Lower lobe of right lung (tissue), 2 donors: ENCODE data around the gene F5. TPM values are rescaled to one million over a fixed set of nuclear protein-coding genes. Genes with fewer than 3 reads are reported as not detected.

Experiments
- ATAC-seq, 2 donors: fragments of 200-7000 bp; cut with Tn5 transposase; one replicate each; pipeline ENCODE4 v1.9.1; 2020 to 2022; ENCODE audit warnings: mild to moderate bottlenecking in 2 of 2, moderate library complexity in 2 of 2
- DNase-seq: peaks from one replicate; pipeline ENCODE4 v3.0.0-alpha.2; 2020
- H3K27ac ChIP-seq: fragments of 200-600 bp; one replicate; pipeline ENCODE4 v1.8.0; 2022
- H3K27me3 ChIP-seq: fragments of 200-600 bp; one replicate; pipeline ENCODE4 v1.8.0; 2022; ENCODE audit warnings: low read depth
- H3K36me3 ChIP-seq: fragments of 200-600 bp; one replicate; pipeline ENCODE4 v1.8.0; 2022; ENCODE audit warnings: mild to moderate bottlenecking
- H3K4me1 ChIP-seq: fragments of 200-600 bp; one replicate; pipeline ENCODE4 v1.8.0; 2022
- H3K4me3 ChIP-seq: fragments of 200-600 bp; one replicate; pipeline ENCODE4 v1.8.0; 2022; ENCODE audit warnings: mild to moderate bottlenecking
- H3K9me3 ChIP-seq: fragments of 200-600 bp; one replicate; pipeline ENCODE4 v1.8.0; 2022
- CTCF ChIP-seq: fragments of 200-600 bp; IDR thresholded peaks from one replicate; pipeline ENCODE4 v1.8.0; 2022; ENCODE audit warnings: antibody characterized with exemption, mild to moderate bottlenecking
- intact Hi-C: fragments of 100-400 bp; cut with DNase I; formaldehyde crosslinking; loops from one replicate; pipeline ENCODE4 v1.11.0; 2022
- total RNA-seq: library from RNA; stranded (reverse); fragmentation: NEBNext Ultra II Directional; extraction: Animal tissue kit (Norgen Biotek cat#: 25700); gene quantifications from one replicate; pipeline ENCODE4 v1.2.1, GENCODE V29; 2021
- donor health status: DM: no; HTN: yes; CAD: no; lungs with severe emphysema.

Gene F5
- total RNA-seq, 1 donor from 2014 or later: 4.2 TPM

DNA sequence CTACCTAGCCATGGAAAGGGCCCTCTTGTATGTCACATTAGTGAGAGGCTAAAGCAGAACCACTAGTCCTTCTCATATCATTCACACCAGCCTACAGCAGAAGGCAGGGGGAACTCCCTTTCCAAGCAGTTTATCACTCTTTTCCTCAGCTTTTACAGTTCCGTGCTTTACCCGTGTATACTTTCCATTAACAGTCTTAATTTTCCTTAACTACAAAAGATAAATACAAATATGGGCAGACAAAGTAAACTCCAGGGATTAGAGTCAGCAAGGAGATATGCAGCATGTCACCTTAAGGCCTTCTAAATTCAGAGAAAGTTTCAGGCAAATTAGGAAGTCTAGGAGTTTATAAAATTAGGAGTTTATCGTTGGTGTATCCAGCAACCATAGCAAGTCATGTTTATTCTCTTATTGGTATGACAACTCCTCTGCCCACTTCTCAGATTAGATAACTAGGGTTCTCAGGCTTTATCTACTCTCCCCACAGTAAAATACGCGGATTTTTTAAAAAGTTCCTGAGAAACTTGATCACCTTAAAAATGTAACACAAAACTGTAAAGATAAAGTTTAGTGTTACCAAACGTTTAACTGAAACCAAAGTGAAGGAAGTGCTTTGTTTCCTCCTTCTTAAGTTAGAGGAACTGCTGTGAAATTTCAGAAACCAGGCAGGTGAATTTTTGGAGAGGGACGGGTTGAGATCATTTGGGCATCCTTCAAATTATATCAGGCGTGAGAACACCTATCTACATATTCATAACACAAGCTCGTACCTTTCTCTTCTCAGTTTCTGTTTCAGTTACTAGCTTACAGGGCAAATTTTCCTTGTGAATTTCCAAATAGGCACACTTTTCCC is 57.8 kb downstream of the F5 start:
- Histone ChIP-seq H3K9me3 (no peaks in the 10 kb centered on the region), H3K27ac (peak overlapping the region; percentile 71), H3K27me3 (no peaks in the 10 kb centered on the region), H3K4me1 (peaks cover 4% of the 10 kb centered on the region), H3K4me3 (no peak overlapping the region), H3K36me3 (no peaks in the 10 kb centered on the region)
- no peak for DNase-seq
- peak in 1 of 2 donors; percentile 54 for ATAC-seq
- intact Hi-C loops: no loop called here
- no peak for TF ChIP-seq CTCF

DNA sequence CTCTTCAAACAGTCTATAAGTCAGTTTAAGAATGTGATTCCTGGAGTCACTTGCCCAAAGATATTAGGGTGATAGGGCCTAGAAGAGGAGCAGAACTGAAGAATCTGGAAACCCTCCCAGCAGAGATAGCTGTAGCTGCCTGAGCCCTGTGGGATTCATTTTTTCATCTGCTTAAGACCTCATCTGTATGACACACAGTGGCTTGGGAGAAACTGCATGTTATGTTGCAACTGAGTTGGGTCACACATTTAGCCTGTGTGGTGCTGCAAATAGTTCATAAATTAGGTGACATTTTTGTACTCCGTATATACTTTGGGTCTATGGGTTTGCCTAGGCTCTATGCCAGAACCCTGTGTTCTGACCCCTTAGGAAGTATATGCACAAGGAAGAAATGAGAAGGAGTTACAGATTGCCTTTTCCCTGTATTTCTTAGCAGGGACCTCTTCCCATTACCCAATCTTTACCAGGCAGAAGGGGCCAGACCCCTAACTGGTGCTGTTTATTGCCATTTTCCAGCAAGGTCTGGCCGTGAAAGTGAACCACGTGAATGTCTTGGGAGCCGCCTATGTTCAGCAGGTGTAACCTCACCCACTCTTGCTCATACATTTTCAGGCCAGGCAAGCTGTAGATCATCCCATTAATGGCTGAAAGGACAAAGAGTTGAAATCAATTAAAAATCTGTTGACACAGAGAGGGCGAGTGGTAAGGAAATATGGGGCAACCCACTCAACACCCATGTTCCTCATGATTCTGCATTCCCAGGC is 58.6 kb downstream of the F5 start:
- Histone ChIP-seq H3K27ac (no peak overlapping the region), H3K9me3 (no peaks in the 10 kb centered on the region), H3K36me3 (no peaks in the 10 kb centered on the region), H3K4me3 (no peak overlapping the region), H3K27me3 (no peaks in the 10 kb centered on the region), H3K4me1 (peaks cover 4% of the 10 kb centered on the region)
- DNase-seq (no peak), ATAC-seq (no peak)
- no peak for TF ChIP-seq CTCF
- intact Hi-C loops: no loop called here

DNA sequence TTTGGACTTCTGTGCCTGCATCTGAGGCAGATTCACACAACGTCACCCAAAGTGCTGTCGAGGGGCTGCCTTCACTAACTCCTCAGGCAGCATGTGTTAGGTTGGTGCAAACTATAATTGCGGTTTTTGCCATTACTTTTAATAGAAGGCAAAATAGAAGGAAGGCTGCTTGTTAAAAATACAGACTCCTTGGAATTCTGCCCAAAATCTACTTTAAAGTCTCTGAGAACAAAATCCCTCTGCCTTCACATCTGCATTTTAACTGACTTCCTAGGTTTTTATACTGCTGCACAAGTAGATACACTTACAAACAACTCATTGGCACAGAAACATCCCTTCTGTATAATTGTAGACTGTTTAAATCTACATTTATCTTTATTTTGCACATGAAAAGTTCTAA is 59.3 kb downstream of the F5 start:
- TF ChIP-seq CTCF: no peak
- H3K4me3 ChIP-seq: no peak overlapping the region
- H3K36me3 ChIP-seq: no peaks in the 10 kb centered on the region
- intact Hi-C loops: no loop called here
- peaks cover 4% of the 10 kb centered on the region for H3K4me1 ChIP-seq
- H3K27me3 ChIP-seq: no peaks in the 10 kb centered on the region
- DNase-seq (no peak), ATAC-seq (no peak)
- H3K27ac ChIP-seq: no peak overlapping the region
- no peaks in the 10 kb centered on the region for H3K9me3 ChIP-seq

GRCh38 chr1:169526120-169526832 is 60.0 kb downstream of the F5 start:
- H3K4me1 ChIP-seq: peaks cover 4% of the 10 kb centered on the region
- no peak for TF ChIP-seq CTCF
- H3K36me3 ChIP-seq: no peaks in the 10 kb centered on the region
- H3K4me3 ChIP-seq: no peak overlapping the region
- no peaks in the 10 kb centered on the region for H3K9me3 ChIP-seq
- intact Hi-C loops: no loop called here
- DNase-seq (no peak), ATAC-seq (no peak)
- H3K27me3 ChIP-seq: no peaks in the 10 kb centered on the region
- H3K27ac ChIP-seq: no peak overlapping the region

- Histone ChIP-seq H3K9me3 (no peaks in the 10 kb centered on the region), H3K4me1 (peaks cover 4% of the 10 kb centered on the region), H3K27ac (no peak overlapping the region), H3K27me3 (no peaks in the 10 kb centered on the region), H3K36me3 (no peaks in the 10 kb centered on the region), H3K4me3 (no peak overlapping the region)
- TF ChIP-seq CTCF: no peak
- DNase-seq (no peak), ATAC-seq (no peak)
- intact Hi-C loops: no loop called here
Measured at GRCh38 chr1:169525391-169525790, 60.9 kb downstream of the F5 start.
